ENCODE results near the gene ALMS1.
"Not testable (repeated sequence)": the region's sequence is repeated elsewhere in the genome, so short reads cannot be mapped to it uniquely, and the experiment has no call there.

ALMS1 gene

DNA sequence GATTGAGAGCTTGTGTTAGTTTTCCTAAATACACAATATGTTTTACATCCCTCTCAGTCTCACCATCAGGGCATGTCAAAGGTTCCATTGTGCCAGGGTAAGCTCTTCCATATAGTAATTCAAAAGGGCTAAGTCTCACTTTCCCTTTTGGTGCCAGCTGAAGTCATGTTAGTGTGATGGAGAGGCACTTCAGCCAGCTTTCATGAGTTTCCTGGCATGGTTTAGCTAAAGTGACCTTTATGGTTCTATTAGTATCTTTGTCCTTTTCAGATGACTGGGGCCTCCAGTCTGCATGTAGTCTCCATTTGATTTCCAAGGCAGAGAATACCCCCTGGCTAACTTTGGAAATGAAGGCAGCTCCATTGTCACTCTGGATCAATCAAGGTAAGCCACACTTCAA, 229.4 kb downstream of the ALMS1 start:
- no peak for DNase-seq (ENCODE audit: low read depth)

DNA sequence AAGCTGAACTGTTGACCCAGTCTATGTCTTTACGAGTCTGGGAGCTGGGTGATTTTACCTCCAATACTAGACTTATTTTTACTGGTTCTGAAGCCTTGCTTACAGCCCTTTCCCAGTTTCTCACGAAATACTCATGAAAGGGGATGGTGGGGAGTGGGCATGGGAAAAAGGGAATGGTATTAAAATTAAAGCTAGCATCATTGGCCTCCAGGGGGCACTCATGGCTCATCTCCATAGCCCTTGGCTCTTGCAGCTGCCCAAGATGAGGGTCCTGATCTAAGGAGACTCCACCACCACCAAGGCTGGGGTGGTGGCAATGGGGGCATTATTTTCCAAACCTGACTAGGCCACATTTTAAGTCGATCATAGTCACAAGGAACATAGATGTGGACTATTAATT, 234.3 kb downstream of the ALMS1 start:
- not testable (repeated sequence) for DNase-seq (ENCODE audit: low read depth)

DNA sequence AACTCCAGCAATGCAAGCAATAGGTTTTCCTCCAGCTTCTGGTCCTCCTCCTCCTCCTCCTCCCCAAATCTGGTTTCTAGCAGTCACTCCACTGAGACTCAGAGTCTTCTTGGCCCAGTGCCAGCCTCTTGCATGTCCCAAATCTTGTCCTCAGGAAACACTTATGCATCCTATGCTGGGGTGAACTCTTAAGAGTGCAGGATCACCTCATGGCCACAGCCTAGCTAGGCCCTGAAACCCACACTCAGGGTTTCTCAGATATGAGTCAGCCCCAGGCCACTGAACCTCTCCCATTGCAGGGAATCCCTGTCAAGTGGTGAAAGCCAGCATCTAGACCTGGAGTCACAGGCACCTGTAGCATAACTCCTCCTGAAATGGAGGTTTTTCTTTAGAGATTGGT, 238.4 kb downstream of the ALMS1 start:
- not testable (repeated sequence) for DNase-seq (ENCODE audit: low read depth)

DNA sequence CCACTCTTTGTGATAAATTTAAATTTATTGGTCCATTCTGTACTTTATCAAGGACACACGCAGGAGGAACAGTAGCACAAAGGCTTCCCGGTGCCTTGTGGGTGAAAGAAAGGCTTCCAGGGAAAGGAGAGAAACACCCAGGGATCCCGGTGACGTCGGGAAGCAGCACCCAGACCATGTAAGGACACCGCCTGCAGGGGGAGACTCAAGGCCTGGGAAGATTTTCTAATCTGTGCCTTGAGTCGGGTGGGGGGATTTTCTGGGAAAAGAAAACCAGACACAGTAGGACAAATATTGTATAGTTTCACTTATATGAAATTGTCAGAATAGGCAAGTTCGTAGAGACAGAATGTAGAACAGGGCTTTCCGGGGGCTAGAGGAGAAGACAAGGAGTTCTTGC, 239.0 kb downstream of the ALMS1 start:
- DNase-seq (ENCODE audit: low read depth) = not testable (repeated sequence)

DNA sequence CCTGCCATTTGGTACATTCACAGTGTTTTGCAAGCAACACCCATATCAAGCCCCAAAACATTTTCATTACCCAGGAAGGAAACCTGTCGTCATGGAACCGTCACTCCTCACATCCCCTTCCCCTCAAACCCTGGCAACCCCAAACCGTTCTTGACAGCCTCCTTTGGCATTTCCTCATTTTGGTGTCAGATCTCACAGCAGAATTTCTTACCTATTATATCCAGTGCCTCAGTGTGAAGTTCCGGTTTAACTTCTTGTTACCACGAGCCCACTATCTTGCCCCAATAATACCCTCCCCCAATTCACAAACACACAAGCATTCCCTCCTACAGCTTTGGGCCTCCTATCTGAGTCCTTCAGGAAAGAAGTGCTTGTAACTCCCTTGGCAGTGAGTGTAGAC, 240.6 kb downstream of the ALMS1 start:
- DNase-seq (ENCODE audit: low read depth) = not testable (repeated sequence)

DNA sequence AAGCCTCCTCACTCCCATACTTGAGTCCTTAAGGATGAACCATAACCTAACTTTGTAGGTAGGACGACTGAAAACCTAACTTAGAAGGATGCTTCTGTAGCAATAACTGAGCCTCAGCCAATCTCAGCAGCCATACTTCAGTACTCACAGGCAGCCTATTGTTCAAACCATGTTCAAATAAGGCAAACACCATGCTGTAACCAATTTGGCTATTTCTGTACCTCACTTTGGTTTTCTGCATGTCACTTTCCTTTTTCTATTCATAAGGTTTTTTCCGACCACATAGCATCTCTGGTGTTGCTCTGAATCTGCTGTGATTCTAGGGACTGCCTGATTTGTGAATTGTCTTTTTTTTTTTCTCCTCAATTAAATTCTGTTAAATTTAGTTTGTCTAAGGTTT, 242.9 kb downstream of the ALMS1 start:
- not testable (repeated sequence) for DNase-seq (ENCODE audit: low read depth)

- DNase-seq (ENCODE audit: low read depth) = not testable (repeated sequence)
Observed at GRCh38 chr2:73630662-73631266, 245.1 kb downstream of the ALMS1 start.

- not testable (repeated sequence) for DNase-seq (ENCODE audit: low read depth)
Observed at GRCh38 chr2:73636977-73637376, 251.3 kb downstream of the ALMS1 start.

GRCh38 chr2:73638429-73638828, 252.8 kb downstream of the ALMS1 start:
- no peak for DNase-seq (ENCODE audit: low read depth)

GRCh38 chr2:73640511-73640911, 254.9 kb downstream of the ALMS1 start:
- DNase-seq (ENCODE audit: low read depth) = no peak

- no peak for DNase-seq (ENCODE audit: low read depth)
Observed at GRCh38 chr2:73640946-73641766, 255.5 kb downstream of the ALMS1 start.

- no peak for DNase-seq (ENCODE audit: low read depth)
Observed at GRCh38 chr2:73641767-73642062, 256.1 kb downstream of the ALMS1 start.

DNA sequence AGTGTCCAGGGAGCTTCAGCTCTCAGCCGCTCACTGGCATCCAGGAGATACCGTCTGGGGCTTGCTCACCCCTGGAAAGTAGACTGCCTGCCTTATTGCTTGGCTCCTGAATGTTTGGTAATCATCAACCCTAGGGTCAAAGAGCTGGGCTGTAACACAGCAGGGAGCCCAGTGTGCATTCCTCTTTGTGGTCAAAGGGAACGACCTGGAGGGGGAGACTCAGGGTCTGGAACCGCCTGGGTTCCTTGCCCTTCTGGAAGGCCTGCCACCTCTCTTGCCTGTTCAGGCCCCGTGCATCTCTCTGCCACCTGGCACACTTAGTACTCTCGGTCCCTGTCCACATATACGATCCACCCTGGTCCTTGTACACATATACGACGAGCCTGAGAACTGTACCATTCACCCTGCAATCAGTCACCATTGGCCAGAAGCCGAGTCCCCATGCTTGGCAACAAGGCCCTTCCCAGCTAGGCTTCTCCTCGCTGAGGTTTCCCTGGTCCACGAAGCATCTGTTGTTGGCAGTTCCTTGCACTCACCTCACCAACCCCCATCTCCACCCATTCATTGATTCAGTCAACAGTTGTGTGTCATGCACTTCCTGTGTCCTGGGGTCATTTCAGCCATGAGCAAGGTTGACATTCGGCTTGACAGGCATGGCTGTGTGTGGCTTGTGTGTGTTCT, 256.8 kb downstream of the ALMS1 start, which contains the start of gene NAT8:
Gene NAT8, minus strand, starts transcription at position 85 of the 681 bp plus-strand sequence. CDS start 794 bp downstream, outside the sequence.
- no peak for DNase-seq (ENCODE audit: low read depth)

DNA sequence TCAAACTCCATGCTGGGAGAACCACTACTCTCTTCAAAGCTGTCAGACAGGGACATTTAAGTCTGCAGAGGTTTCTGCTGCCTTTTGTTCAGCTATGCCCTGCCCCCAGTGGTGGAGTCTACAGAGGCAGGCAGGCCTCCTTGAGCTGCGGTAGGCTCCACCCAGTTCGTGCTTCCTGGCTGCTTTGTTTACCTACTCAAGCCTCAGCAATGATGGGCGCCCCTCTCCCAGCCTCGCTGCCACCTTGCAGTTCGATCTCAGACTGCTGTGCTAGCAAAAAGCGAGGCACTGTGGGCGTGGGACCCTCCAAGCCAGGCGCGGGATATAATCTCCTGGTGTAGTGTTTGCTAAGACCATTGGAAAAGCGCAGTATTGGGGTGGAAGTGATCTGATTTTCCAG, 262.1 kb downstream of the ALMS1 start:
- DNase-seq (ENCODE audit: low read depth) = not testable (repeated sequence)

- DNase-seq (ENCODE audit: low read depth) = no peak
Observed at GRCh38 chr2:73651591-73652230, 266.1 kb downstream of the ALMS1 start.

DNA sequence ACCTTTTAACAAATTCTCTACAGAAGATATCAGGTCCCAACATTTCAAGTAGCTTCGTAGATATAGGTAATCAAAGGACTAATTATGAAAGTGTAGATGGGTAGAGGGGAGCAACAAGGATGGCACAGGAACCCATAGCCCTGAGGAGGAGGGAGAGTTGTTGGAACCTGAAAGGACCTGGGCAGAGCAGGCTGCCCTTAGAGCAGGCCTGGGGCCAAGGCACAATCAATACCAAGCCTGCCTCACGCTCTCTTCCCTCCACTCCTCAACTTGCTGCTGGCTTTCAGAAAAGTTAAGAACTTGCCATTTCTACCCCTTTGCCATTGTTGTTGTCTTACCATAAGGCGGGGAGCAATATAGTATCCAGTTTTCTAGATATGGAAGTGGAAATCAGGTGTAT, 266.7 kb downstream of the ALMS1 start:
- DNase-seq (ENCODE audit: low read depth) = no peak

DNA sequence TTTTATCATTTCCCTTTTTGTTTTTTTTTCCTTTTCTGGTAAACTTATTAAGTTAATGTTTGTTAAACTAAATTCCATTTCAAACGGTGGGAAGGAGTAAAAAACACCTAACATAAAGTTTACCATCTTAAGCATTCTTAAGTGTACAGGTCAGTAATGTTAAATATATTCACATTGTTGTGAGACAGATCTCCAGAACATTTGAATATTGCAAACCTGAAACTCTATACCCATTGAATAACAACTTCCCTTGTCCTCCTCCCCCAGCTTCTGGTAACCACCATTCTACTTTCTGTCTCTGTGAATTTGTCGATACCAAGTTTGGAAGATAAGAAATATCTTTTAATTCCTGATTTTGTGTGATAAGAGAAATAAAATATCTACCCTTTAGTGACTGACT, 268.5 kb downstream of the ALMS1 start:
- no peak for DNase-seq (ENCODE audit: low read depth)
